Measurements from ENCODE around the gene TACC2.
"Not testable (repeated sequence)": the region's sequence is repeated elsewhere in the genome, so short reads cannot be mapped to it uniquely, and the experiment has no call there.

The TACC2 gene

GRCh38 chr10:121988361-121989324 is at the start of gene TACC2:
Gene TACC2 (plus strand): TSS chr10:121989163. CDS start chr10:122021982, 32,819 bp downstream.
- DNase-seq, result no peak

- DNase-seq, result no peak
These were observed 47.4 kb upstream of the TACC2 start for GRCh38 chr10:121941532-121941931.

GRCh38 chr10:121942749-121943416 is 46.1 kb upstream of the TACC2 start:
- no peak for DNase-seq

GRCh38 chr10:121947343-121948330 is 41.3 kb upstream of the TACC2 start:
- DNase-seq, result no peak

- DNase-seq, result no peak
These were observed 39.9 kb upstream of the TACC2 start for GRCh38 chr10:121949049-121949448.

- DNase-seq, result no peak
These were observed 39.5 kb upstream of the TACC2 start for GRCh38 chr10:121949451-121949850.

GRCh38 chr10:121952226-121952625 is 36.7 kb upstream of the TACC2 start:
- DNase-seq, result no peak

GRCh38 chr10:121956111-121957061 is 32.6 kb upstream of the TACC2 start:
- no peak for DNase-seq

- DNase-seq, result no peak
These were observed 29.3 kb upstream of the TACC2 start for GRCh38 chr10:121959671-121960070.

GRCh38 chr10:121961456-121961855 is 27.5 kb upstream of the TACC2 start:
- DNase-seq, result no peak

- DNase-seq, result no peak
These were observed 23.0 kb upstream of the TACC2 start for GRCh38 chr10:121965996-121966395.

GRCh38 chr10:121969086-121969485 is 19.9 kb upstream of the TACC2 start:
- not testable (repeated sequence) for DNase-seq

- DNase-seq, result peak in 1 of 2 donors; percentile 28
These were observed 14.9 kb upstream of the TACC2 start for GRCh38 chr10:121974019-121974534.

GRCh38 chr10:121974535-121975294 is 14.2 kb upstream of the TACC2 start, which contains the start of gene NSMCE4A:
Gene NSMCE4A (minus strand): TSS chr10:121975217. CDS start chr10:121975165, 52 bp downstream.
- peak; percentile 80 to 84 for DNase-seq

- no peak for DNase-seq
These were observed 13.5 kb upstream of the TACC2 start for GRCh38 chr10:121975295-121976086.

- DNase-seq, result no peak
These were observed 12.4 kb upstream of the TACC2 start for GRCh38 chr10:121976607-121977006.

- no peak for DNase-seq
These were observed 10.5 kb upstream of the TACC2 start for GRCh38 chr10:121978511-121978910.

- DNase-seq, result no peak
These were observed 7.6 kb upstream of the TACC2 start for GRCh38 chr10:121981346-121981745.

- DNase-seq, result no peak
These were observed 5.1 kb upstream of the TACC2 start for GRCh38 chr10:121983852-121984251.

Data from stimulated activated CD4-positive, alpha-beta T cell treated with anti-CD3 and anti-CD28 coated beads, Interleukin-2, amount 100 ng/mL, for 24 hours (primary cell).